ENCODE results near the gene ITPR1.

The ITPR1 gene

GRCh38 chr3:4511491-4512262, 18.5 kb downstream of the ITPR1 start:
- no peak for DNase-seq

DNA sequence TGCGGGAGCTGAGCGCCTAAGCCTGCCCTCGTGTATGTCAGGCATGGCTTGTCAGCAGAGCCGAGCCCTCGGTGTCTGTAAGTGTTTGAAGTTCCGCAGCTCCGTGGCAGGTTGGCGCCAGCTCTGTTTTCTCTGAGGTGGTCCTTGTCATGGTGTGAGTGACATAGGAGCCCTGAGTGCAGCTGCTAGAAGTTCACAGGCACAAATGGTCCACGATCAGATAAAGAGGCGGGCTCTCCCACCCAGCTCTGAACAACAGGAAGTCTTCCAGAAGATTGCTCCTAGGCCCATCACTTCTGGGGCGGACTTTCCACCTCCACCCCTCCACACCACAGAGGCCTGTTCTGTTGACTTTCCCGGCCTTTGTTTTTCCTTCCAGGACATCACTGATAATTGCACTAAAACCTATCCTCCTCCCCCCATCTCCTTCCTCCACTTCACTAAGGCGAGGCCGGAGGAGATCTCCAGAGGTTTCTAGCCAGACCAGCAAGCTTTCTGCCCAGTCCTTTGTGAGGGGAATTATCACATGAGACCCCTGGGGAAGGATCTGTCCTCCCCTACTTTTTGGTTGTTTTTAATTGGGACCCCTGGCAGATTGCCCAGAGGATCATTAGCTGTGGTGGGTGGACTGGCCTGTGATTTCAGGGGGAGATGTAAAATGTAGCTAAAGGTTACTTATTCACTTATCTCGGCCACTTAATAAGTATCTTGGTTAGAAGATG, 19.9 kb downstream of the ITPR1 start:
- no peak for DNase-seq

DNA sequence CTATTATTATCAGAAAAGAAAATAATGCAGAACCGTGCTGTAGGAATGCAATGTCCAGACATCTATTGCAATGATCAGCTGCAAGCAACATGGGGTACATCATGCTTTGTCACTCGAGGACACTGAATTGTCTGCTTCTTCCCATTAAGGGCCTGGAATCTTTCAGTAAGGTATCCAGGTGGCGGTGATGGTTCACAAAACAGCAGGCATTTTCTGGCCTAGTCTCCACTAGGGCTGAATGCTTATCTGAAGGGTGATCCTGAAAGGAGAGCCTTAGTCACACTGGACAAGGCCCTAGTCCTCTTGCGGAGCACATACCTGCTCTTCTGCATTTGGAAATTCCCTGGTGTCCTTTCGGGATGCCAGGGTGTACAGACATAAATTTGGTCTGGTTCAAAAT, 21.2 kb downstream of the ITPR1 start:
- DNase-seq, result no peak

GRCh38 chr3:4514916-4515315, 21.8 kb downstream of the ITPR1 start:
- DNase-seq, result no peak

- DNase-seq, result no peak
These were observed 22.9 kb downstream of the ITPR1 start for GRCh38 chr3:4515916-4516579.

GRCh38 chr3:4517093-4517492, 23.9 kb downstream of the ITPR1 start:
- no peak for DNase-seq

DNA sequence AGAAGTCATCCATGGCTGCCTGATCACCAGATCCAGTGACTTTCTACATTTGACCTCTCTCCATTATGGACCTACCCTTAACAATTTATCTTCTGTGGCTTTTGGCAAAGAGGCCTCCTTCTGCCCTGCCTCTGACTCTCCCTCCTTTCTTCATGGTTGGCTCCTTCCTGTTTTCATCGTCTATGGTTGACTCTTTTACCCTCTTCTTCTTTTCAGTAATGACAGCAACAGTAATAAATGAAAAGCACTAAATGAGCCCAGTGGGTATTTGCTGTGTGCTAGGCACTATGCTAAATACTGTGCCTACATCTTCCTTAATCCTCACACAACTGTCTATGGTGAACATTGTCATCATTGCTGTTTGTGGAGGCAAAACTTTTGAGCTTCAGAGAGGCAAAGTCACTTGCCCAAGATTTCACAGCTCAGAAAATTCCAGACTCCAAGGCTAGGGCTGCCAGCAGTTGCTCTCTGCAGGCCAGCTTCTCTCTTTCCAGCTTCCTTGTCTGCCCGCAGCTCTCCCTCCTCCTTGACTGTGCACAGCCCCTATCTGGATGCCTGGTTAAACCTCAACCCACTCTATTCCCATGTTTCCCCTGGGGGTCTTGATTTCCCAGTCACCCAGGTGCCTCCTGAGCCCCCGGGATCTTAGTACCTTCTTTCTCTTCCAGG, 24.6 kb downstream of the ITPR1 start:
- no peak for DNase-seq

- DNase-seq, result no peak
These were observed 27.1 kb downstream of the ITPR1 start for GRCh38 chr3:4520033-4520816.

DNA sequence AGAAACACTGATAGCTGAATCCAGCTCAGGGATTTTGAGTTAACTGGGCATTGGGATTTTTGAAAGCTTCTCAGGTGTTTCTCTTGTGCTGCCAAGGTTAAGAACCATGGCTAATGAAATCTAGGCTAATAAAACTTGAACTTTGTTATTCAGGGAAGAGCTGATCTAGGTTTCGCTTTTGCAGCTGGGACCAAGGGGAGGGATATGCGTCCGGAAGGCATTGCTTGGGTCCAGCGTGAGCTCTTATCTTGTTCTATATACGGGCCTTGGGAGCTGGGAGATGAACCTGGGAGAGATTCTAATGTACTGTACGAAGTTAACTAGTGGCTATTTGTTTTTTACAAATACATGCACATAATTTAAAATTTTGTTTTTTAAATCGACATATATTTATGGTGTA, 29.8 kb downstream of the ITPR1 start:
- no peak for DNase-seq

GRCh38 chr3:4523710-4524698, 30.9 kb downstream of the ITPR1 start:
- no peak for DNase-seq

GRCh38 chr3:4525560-4526223, 32.5 kb downstream of the ITPR1 start:
- DNase-seq, result no peak

DNA sequence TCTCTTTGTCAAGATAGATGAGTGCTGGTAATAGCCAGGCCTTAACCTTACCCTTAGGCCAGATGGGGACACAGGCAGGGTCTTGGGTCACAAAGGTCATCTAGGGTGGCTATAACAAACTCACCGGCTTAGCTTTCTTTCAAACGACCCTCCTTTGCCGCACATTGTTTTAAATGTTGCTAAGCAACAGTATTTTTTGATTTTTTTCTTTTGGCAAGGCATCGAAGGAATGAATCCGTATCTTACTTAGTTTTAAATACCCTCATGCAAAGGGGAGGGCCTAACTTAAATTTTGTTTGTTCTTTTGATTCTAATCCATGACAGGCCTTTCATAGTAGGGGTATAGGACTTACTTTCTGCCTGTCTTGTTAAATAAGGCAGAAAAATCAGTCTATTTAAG, 35.2 kb downstream of the ITPR1 start:
- no peak for DNase-seq

DNA sequence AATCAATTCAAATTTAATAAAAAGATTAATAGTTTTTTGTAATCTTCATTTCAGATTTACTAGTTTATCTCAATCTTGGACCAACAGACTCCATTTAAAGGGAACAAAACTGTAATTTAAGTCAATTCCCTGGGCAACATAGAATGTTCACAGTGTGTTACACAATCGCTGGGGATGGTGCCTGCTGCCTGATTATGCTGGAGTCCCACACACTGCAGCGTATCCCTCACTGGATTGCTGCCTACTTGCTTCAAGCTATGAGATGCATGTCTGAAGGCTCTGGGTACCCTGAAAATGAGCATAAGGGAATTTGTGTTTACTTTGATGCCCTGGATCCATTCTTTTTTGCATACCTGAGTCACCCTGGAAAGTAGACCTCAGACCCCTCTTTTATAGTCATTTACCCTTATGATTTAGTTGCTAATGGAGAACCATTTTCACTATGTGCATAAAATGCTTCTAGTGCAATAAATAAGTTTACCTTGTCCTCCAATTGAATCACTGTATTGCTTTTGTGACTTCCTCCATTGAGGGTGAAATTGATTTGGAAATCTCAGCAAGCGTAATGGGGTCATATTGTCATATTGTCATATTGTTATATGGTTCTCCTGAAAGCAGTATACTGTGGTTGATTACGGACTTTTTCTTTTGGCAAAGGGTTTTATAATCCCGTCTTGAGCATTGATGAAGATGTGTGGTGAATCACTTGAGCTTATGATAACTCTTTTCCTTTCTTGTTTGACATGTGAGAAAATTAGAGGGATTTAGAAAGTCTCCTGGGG, 35.9 kb downstream of the ITPR1 start:
- DNase-seq, result no peak

DNA sequence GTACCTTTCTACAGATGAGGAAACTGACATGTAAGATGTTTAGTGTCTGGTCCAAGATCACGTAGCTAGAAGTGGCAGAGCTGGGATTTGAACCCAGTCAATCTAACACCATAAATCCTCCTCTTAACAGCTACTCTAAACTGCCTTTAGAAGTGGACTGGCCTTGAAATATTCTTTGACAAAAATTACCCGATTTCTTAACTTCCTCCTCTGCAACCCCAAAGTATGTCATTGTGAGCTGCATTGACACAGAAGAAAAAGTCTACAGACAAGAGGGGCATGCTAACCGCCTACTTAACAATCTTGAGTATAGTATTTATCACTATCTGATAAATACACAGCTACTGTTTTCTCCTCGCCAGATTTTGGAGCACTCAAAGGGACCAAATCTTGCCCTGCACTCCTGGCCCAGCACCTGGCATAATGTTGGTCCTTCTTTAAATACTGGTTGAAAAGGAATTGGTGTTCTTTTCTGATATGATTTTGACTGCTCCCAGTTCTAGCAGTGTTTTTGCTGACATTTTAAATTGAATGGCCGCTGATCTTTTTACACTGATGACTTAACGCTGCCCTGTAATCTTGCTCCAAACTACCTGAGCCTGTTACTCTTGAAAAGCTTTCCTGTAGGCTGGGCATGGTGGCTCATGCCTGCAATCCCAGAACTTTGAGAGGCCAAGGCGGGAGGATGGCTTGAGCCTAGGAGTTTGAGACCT, 36.9 kb downstream of the ITPR1 start:
- no peak for DNase-seq

DNA sequence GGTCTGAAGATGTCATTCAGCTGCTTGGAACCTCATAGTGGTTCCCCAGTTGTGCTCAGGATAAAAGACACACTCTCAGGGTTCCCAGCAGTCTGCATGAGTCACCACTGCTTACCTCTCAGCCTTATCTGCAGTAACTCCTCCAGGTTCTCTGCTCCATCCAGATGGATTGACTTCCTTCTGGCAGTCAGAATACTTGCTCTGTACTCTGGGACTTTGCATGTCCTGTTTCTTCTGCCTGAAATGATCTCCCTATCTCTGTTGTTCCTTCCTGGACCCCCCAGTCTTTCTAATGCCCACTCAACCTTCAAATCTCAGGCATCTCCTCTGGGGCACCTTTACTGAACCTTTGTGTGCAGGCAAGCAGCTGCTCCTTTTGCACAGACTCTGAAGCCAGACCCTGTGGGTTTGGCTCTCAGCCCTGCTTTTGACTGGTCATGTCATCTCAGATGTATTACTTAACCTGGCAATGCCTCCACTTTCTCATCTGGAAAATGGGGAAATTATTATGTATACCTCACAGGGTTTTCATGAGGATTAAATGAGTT, 38.4 kb downstream of the ITPR1 start:
- no peak for DNase-seq

DNA sequence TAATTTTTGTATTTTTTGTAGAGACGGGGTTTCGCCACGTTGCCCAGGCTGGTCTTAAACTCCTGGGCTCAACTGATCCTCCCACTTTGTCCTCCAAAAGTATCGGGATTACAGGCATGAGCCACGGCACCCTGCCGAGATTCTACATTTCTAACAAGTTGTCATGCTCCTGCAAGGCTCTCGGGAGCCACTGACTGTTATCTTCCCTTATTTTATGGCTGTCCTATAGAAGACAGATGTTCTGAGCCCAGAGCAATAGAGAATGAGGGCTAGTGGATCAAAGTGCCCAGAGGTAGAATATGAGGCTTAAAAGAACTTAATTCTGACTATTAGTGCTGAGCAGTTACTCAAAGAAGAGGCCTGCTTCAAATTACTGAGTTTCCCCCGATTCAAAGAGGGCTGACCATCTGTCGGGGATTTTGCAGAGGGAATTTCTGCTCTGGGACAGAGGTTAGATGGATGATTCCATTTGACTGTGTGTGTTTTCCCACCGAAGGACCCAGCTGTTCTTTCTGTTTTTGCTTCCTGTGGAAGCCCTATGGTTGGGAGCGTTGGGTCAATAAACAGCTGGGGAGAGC, 39.5 kb downstream of the ITPR1 start:
- DNase-seq, result no peak

GRCh38 chr3:4533489-4534443, 40.6 kb downstream of the ITPR1 start:
- no peak for DNase-seq

Measured in activated naive CD4-positive, alpha-beta T cell treated with anti-CD3 and anti-CD28 coated beads, Interleukin-2, amount 50 U/mL, for 16 hours (primary cell).